SK-N-SH (cell line): ENCODE results near the gene LLGL2. TPM values are rescaled to one million over a fixed set of nuclear protein-coding genes. Genes with fewer than 3 reads are reported as not detected.

Experiments used
- CTCF ChIA-PET: fragments of 300-600, 350-600 bp; formaldehyde crosslinking; extraction: SDS; loops from one replicate; lab custom pipeline; 2021; lab: Yijun Ruan, JAX
- POLR2A ChIA-PET: fragments of 350-600 bp; sonication (Branson Sonifier 250); formaldehyde crosslinking; extraction: SDS; loops from one replicate; lab custom pipeline; 2020; ENCODE audit warnings: antibody characterized with exemption, inconsistent platforms; lab: Yijun Ruan, JAX
- DNase-seq: peaks from one replicate; pipeline ENCODE4 v3.0.0; 2012
- H2AFZ ChIP-seq: fragments of 200-600 bp; sonication (generic); 2 replicates; pipeline ENCODE4 v1.8.1; 2016; ENCODE audit warnings: antibody characterized with exemption, mild to moderate bottlenecking, low read depth
- H3F3A ChIP-seq: fragments of 200-600 bp; sonication (generic); replicated peaks from 2 replicates; pipeline ENCODE3; 2016; ENCODE audit warnings: antibody characterized with exemption, mild to moderate bottlenecking; ENCODE audit not compliant: insufficient read depth
- H3K27ac ChIP-seq, 2 experiments: fragments of 200-500 bp in 1 of 2; fragments of 200-600 bp in 1 of 2; sonication (Bioruptor generic) in 1 of 2; sonication (generic), shearing (Covaris generic) in 1 of 2; 2 replicates each; pipeline versions ENCODE4 v1.5.1 to v1.6.1; 2014 to 2016; ENCODE audit warnings: low read depth in 2 of 2, inconsistent platforms in 1 of 2, low read length in 1 of 2, mild to moderate bottlenecking in 1 of 2, mixed read lengths in 1 of 2
- H3K27me3 ChIP-seq: fragments of 200-600 bp; sonication (generic), shearing (Covaris generic); 2 replicates; pipeline ENCODE4 v1.6.1; 2016; ENCODE audit warnings: mixed run types; ENCODE audit not compliant: insufficient read depth
- H3K36me3 ChIP-seq, 2 experiments: fragments of 200-500 bp in 1 of 2; fragments of 200-600 bp in 1 of 2; sonication (Bioruptor generic) in 1 of 2; sonication (generic) in 1 of 2; replicated peaks in 1 of 2; 2 replicates each; pipeline versions ENCODE3 to v1.5.1; 2014 to 2016; ENCODE audit warnings: low read length in 1 of 2, mild to moderate bottlenecking in 1 of 2; ENCODE audit not compliant: insufficient read depth in 2 of 2, control insufficient read depth in 1 of 2
- H3K4me1 ChIP-seq, 2 experiments: fragments of 200-500 bp in 1 of 2; fragments of 200-600 bp in 1 of 2; sonication (Bioruptor generic) in 1 of 2; sonication (generic), shearing (Covaris generic) in 1 of 2; 2 replicates each; pipeline versions ENCODE4 v1.5.1 to v1.6.1; 2014 to 2016; ENCODE audit warnings: low read depth in 1 of 2, low read length in 1 of 2, mixed run types in 1 of 2; ENCODE audit not compliant: insufficient read depth in 2 of 2, control insufficient read depth in 1 of 2
- H3K4me2 ChIP-seq: fragments of 200-600 bp; sonication (generic), shearing (Covaris generic); 2 replicates; pipeline ENCODE4 v1.6.1; 2017; ENCODE audit warnings: mixed run types
- H3K4me3 ChIP-seq, 2 experiments: fragments of 200-500 bp in 1 of 2; fragments of 200-600 bp in 1 of 2; sonication (Bioruptor generic) in 1 of 2; sonication (generic), shearing (Covaris generic) in 1 of 2; 2 replicates each; pipeline versions ENCODE4 v1.5.1 to v1.8.1; 2014 to 2016; ENCODE audit warnings: low read depth in 2 of 2, inconsistent platforms in 1 of 2, low read length in 1 of 2, mild to moderate bottlenecking in 1 of 2, mixed read lengths in 1 of 2, moderate library complexity in 1 of 2
- H3K79me2 ChIP-seq: fragments of 200-600 bp; sonication (generic); 2 replicates; pipeline ENCODE4 v1.8.1; 2017; ENCODE audit warnings: mild to moderate bottlenecking; ENCODE audit not compliant: insufficient read depth
- H3K9ac ChIP-seq: fragments of 200-600 bp; sonication (generic); 2 replicates; pipeline ENCODE4 v1.6.1; 2017; ENCODE audit warnings: mixed run types
- H3K9me2 ChIP-seq: fragments of 200-600 bp; sonication (generic); 2 replicates; pipeline ENCODE4 v1.6.1; 2017; ENCODE audit warnings: mixed run types
- H3K9me3 ChIP-seq: fragments of 200-600 bp; sonication (generic); 2 replicates; pipeline ENCODE4 v1.6.1; 2017; ENCODE audit warnings: mixed run types, mild to moderate bottlenecking, moderate library complexity
- H4K20me1 ChIP-seq: fragments of 200-600 bp; sonication (generic); 2 replicates; pipeline ENCODE4 v1.6.1; 2017; ENCODE audit warnings: mild to moderate bottlenecking, mixed run types; ENCODE audit not compliant: insufficient read depth
- ELF1 ChIP-seq: IDR thresholded peaks from 2 replicates; pipeline ENCODE4 v1.4.0; 2012
- EP300 ChIP-seq, 2 experiments: IDR thresholded peaks; 2 replicates each; pipeline versions ENCODE4 v1.4.0 to v1.6.1; 2012; ENCODE audit warnings: borderline replicate concordance in 1 of 2, low read depth in 1 of 2, low read length in 1 of 2
- GABPA ChIP-seq: IDR thresholded peaks from 2 replicates; pipeline ENCODE4 v1.4.0; 2012; ENCODE audit warnings: low read depth, mild to moderate bottlenecking
- SMC3 ChIP-seq: IDR thresholded peaks from 2 replicates; pipeline ENCODE4 v1.6.1; 2012; ENCODE audit warnings: low read depth, low read length, improper control_type of control experiment
- TAF1 ChIP-seq: IDR thresholded peaks from 2 replicates; pipeline ENCODE4 v1.6.1; 2012; ENCODE audit warnings: low read depth, mild to moderate bottlenecking, low read length, moderate library complexity, borderline replicate concordance
- TCF12 ChIP-seq: IDR thresholded peaks from 2 replicates; pipeline ENCODE4 v1.4.0; 2012
- WGBS: methylation state at CpG from one replicate; pipeline ENCODE4 v1.1.6; 2017; ENCODE audit warnings: low lambda C conversion rate; 5-methylcytosine and 5-hydroxymethylcytosine counted together
- polyA plus RNA-seq, 3 experiments: library from polyadenylated mRNA; depleted of rRNA; stranded (reverse); fragments of >200 nt; gene quantifications; 2 replicates each; pipeline ENCODE4 v1.2.3, GENCODE V29; 2012
- TF ChIP-seq, protein P1 (sequence below): fragments of 150-350 bp; IDR thresholded peaks from 2 replicates; pipeline ENCODE4 v1.6.1; 2017; ENCODE audit warnings: antibody characterized with exemption, low read length, low read depth, borderline replicate concordance
- TF ChIP-seq, protein P2 (sequence below): fragments of 200-600 bp; sonication (generic); IDR thresholded peaks from 2 replicates; pipeline ENCODE4 v1.6.1; 2017; ENCODE audit warnings: antibody characterized with exemption, mild to moderate bottlenecking, moderate library complexity

Gene LLGL2
- polyA plus RNA-seq, 1 of the 3 experiments (the other 2 are of a cell fraction) = 6.7 TPM

DNA sequence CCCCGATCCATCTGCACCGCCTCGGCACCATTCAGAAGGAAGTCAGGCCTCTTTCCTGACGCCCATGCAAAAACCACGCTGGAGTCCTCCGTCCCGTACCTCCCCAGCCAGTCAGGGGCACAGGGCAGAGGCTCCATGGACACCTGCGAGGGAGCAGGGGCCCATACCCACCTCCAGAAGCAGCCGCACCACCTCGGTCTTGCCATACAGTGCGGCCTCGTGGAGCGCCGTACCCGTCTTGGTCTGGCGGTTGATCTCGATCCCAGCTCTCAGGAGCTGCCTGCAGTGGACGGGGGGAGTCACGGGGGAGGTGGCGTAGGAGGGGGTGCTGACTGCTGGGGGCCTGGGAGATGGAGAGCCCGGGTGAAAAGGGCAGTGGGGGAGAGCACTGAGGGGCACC is 19.4 kb upstream of the LLGL2 start (continued):
- TF ChIP-seq, protein P1, sequence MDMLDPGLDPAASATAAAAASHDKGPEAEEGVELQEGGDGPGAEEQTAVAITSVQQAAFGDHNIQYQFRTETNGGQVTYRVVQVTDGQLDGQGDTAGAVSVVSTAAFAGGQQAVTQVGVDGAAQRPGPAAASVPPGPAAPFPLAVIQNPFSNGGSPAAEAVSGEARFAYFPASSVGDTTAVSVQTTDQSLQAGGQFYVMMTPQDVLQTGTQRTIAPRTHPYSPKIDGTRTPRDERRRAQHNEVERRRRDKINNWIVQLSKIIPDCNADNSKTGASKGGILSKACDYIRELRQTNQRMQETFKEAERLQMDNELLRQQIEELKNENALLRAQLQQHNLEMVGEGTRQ = no peak
- TF ChIP-seq TCF12 (no peak), ELF1 (no peak), TAF1 (no peak), SMC3 (no peak)
- TF ChIP-seq, all 33 proteins: peak for 0

DNA sequence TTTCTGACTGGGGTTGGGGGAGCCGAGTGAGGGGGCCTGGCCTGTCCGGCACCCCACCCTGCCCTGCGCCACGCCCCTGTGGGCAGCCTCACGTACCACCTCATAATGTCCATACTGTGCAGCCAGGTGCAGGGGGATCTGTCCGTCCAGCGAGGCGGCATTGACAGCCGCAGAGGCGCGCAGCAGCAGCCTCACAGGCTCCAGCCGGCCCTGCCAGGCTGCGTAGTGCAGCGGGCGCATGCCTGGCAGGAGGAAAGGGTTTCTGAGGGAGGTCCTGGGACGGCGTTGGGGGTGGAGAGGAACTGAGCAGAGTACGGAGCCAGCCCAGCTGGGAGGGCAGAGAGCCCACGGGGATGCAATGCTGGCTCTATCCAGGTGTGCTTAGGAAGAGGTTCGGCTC is 18.6 kb upstream of the LLGL2 start:
- H2AFZ ChIP-seq = no peak overlapping the region
- no peaks in the 10 kb centered on the region for H3K9me2 ChIP-seq
- WGBS = 91% methylated on average over 14 of the region's 20 CpGs
- H3K9me3 ChIP-seq = no peaks in the 10 kb centered on the region
- peaks cover 6 to 11% of the 10 kb centered on the region in 2 experiments; a peak in 1 of 4 replicates for H3K4me1 ChIP-seq
- H3K36me3 ChIP-seq = peaks cover 0 to 41% of the 10 kb centered on the region in 2 experiments
- H3F3A ChIP-seq = no peaks in the 10 kb centered on the region
- TF ChIP-seq, protein P2, sequence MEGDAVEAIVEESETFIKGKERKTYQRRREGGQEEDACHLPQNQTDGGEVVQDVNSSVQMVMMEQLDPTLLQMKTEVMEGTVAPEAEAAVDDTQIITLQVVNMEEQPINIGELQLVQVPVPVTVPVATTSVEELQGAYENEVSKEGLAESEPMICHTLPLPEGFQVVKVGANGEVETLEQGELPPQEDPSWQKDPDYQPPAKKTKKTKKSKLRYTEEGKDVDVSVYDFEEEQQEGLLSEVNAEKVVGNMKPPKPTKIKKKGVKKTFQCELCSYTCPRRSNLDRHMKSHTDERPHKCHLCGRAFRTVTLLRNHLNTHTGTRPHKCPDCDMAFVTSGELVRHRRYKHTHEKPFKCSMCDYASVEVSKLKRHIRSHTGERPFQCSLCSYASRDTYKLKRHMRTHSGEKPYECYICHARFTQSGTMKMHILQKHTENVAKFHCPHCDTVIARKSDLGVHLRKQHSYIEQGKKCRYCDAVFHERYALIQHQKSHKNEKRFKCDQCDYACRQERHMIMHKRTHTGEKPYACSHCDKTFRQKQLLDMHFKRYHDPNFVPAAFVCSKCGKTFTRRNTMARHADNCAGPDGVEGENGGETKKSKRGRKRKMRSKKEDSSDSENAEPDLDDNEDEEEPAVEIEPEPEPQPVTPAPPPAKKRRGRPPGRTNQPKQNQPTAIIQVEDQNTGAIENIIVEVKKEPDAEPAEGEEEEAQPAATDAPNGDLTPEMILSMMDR = no peak
- ChIA-PET CTCF (interaction anchor here (1.1 to 1.9 kb wide), 3 partner anchors 9 to 80 kb away, joined by 3 to 5 read pairs (median 3); partner anchors contain the start of genes LLGL2 and TSEN54), POLR2A (interaction anchor here (1.4 kb wide), 1 partner anchor 9 kb away, joined by 4 read pairs; no protein-coding TSS in a partner anchor)
- no peaks in the 10 kb centered on the region for H3K27me3 ChIP-seq
- H3K27ac ChIP-seq = no peak overlapping the region
- H3K4me2 ChIP-seq = no peak overlapping the region
- peaks cover 26% of the 10 kb centered on the region; the same call in 1 of the 2 replicates for H4K20me1 ChIP-seq
- no peak for DNase-seq
- H3K9ac ChIP-seq = no peak overlapping the region
- H3K4me3 ChIP-seq = no peak overlapping the region
- H3K79me2 ChIP-seq = no peaks in the 10 kb centered on the region; the same call in 1 of the 2 replicates

DNA sequence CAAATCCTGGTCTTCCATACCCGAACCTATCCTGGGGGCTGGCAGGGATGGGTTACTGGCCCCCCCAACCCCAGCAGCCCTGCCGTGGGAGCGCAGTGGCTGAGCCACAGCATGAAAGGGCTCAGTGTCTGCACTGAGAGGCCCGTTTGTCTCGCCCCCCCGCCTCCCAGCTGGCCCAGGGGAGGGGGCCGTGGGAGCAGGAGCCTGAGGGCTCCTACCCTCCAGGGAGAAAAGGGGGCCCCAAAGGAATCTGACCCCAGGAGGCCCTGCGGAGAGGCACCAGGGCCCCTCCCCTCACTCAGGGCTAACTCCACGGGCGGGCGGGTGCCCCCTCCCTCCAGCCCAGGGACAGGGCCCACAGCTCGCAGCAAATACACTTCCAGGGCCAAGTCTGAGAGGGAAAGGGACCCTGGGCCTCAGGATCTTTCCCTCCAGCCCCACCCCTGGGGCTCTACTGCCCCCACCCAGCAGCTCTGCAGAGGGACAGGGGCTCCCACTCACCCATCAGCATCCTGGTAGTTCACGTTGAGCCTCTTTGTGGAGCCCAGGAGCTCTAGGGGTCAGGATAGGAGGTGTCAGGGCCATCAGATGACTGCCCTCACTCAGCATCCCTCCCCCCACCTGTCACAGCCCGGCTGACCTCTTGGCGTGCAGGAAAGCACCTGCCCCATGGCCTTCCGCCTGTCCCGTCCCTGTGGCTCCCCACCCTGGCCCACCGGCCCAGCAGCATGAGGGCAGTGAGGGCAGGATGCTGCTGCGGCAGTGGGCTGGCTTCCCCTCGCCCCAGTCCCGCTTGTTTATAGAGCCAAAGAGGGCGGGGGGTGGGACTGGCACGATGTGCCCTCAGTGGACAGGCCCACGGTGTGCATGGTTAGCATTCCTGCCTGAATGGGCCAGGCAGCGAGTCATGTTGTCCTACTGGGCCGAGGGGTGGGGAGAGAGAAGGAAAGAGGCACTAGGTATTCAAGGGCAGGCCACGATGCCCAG is 17.5 kb upstream of the LLGL2 start:
- Histone ChIP-seq H3K27ac (no peak overlapping the region), H3K36me3 (peaks cover 0 to 35% of the 10 kb centered on the region in 2 experiments), H3K9me3 (no peaks in the 10 kb centered on the region), H3K79me2 (peaks cover 2% of the 10 kb centered on the region; the same call in 1 of the 2 replicates), H4K20me1 (peaks cover 34% of the 10 kb centered on the region), H3K9me2 (no peaks in the 10 kb centered on the region), H3K4me3 (no peak overlapping the region), H3K27me3 (no peaks in the 10 kb centered on the region), H3K9ac (no peak overlapping the region), H2AFZ (no peak overlapping the region), H3K4me2 (no peak overlapping the region), H3F3A (no peaks in the 10 kb centered on the region), H3K4me1 (peaks cover 6 to 15% of the 10 kb centered on the region in 2 experiments; a peak in 1 of 4 replicates)
- ChIA-PET CTCF (interaction anchor here (1.9 kb wide), 1 partner anchor 8 kb away, joined by 5 read pairs; the partner anchor contains the start of gene TSEN54), POLR2A (interaction anchor here (0.7 to 1.4 kb wide), 3 partner anchors 7 to 10 kb away, joined by 3 to 4 read pairs (median 3); no protein-coding TSS in a partner anchor)
- TF ChIP-seq EP300 (IDR thresholded peaks at IDR 0.05; ENCODE audit: borderline replicate concordance in 1 of 2, low read depth in 1 of 2, low read length in 1 of 2) (no peak), GABPA (no peak)
- DNase-seq = no peak
- 79% methylated on average over 25 of the region's 27 CpGs for WGBS
